HG03457 (cell line): Measurements from ENCODE around the gene SLC12A6.
"Not testable (repeated sequence)": the region's sequence is repeated elsewhere in the genome, so short reads cannot be mapped to it uniquely, and the experiment has no call there.

Experiments
- ATAC-seq: cut with Tn5 transposase; IDR thresholded peaks from one replicate; pipeline ENCODE4 v1.9.1; 2021; ENCODE audit warnings: moderate number of reproducible peaks; ENCODE audit not compliant: unreplicated experiment

Gene SLC12A6

GRCh38 chr15:34337557-34338306 lies at the start of gene SLC12A6:
TSS of gene SLC12A6 (minus strand) at chr15:34337781. CDS start at chr15:34336680, 1,101 bp downstream.
- peak; percentile 64 for ATAC-seq

- not testable (repeated sequence) for ATAC-seq
These were observed 44.4 kb upstream of the SLC12A6 start for GRCh38 chr15:34381829-34382521.

GRCh38 chr15:34380491-34380890 lies 42.9 kb upstream of the SLC12A6 start:
- ATAC-seq = not testable (repeated sequence)

- no peak for ATAC-seq
These were observed 39.3 kb upstream of the SLC12A6 start for GRCh38 chr15:34376856-34377255.

- ATAC-seq = not testable (repeated sequence)
These were observed 38.0 kb upstream of the SLC12A6 start for GRCh38 chr15:34375541-34375940.

- no peak for ATAC-seq
These were observed 37.2 kb upstream of the SLC12A6 start for GRCh38 chr15:34374816-34375215.

GRCh38 chr15:34373951-34374350 lies 36.4 kb upstream of the SLC12A6 start:
- ATAC-seq = no peak

GRCh38 chr15:34370643-34371042 lies 33.1 kb upstream of the SLC12A6 start:
- ATAC-seq = no peak

- ATAC-seq = no peak
These were observed 32.5 kb upstream of the SLC12A6 start for GRCh38 chr15:34370129-34370528.

GRCh38 chr15:34367101-34368081 lies 29.8 kb upstream of the SLC12A6 start, which contains the start of gene LPCAT4:
TSS of gene LPCAT4 (minus strand) at chr15:34367196. CDS start at chr15:34367100, 96 bp downstream.
- peak; percentile 69 for ATAC-seq

GRCh38 chr15:34366271-34367065 lies 28.9 kb upstream of the SLC12A6 start:
- no peak for ATAC-seq

GRCh38 chr15:34365836-34366235 lies 28.3 kb upstream of the SLC12A6 start:
- ATAC-seq = no peak

GRCh38 chr15:34365091-34365825 lies 27.7 kb upstream of the SLC12A6 start:
- no peak for ATAC-seq

GRCh38 chr15:34364041-34364440 lies 26.5 kb upstream of the SLC12A6 start:
- ATAC-seq = no peak

GRCh38 chr15:34362047-34362773 lies 24.6 kb upstream of the SLC12A6 start:
- ATAC-seq = no peak

- no peak for ATAC-seq
These were observed 23.7 kb upstream of the SLC12A6 start for GRCh38 chr15:34361278-34361677.

- ATAC-seq = no peak
These were observed 22.7 kb upstream of the SLC12A6 start for GRCh38 chr15:34360298-34360697.

GRCh38 chr15:34359416-34359815 lies 21.8 kb upstream of the SLC12A6 start:
- ATAC-seq = no peak

GRCh38 chr15:34358948-34359347 lies 21.4 kb upstream of the SLC12A6 start:
- ATAC-seq = no peak
